ENCODE results near the gene ZNF385D.

Gene ZNF385D

DNA sequence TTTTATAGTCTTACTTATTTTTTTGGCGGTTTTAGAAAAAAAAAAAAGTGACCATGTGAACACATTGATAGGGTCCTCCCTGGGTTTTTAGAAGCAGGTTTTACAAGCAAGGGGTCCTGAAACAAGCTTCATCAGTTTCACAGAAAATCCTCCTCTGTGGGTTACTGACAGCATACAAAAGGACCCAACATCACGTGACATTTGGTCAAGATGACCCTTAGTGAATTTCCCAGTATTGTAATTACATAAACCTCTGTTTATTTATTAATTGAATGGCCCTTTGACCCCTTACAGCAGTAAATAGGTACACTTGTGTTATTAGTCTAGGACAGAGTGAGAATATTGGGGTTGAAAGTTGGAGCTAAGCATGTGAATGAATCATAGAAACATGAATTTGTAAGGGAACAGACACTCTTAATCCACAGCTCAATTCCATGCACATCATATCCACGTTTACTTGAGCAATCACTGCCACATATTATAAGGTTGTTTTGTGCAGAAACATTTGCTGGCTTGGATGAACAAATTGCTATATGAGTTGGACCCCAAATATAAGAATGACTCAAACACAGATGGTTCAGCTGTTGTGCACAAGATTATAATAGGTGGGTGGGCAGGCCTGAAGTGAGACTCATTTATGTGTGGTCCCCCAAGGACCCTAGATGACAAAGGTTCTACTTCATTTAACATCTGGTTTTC lies 137.5 kb downstream of the ZNF385D start:
- DNase-seq (ENCODE audit: low read depth, low spot score): no peak

DNA sequence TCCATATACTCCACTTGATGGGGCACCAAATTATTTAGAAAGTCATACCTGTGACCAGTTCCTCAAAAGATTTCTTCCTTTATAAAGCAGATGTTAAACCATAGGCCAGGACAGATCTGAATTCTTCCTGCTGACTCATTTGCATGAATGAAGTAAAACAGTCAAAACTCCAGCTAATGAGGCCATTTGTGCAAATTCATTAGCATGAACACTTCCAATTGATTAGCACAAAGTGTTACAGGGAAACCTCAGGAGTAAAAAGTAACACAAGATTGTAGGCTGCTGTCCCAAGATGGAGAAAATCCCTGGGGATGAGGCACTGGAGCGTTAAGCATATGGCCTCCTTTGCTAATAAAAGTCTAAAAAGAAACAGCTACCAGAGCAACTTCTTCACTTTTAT lies 149.8 kb downstream of the ZNF385D start:
- DNase-seq (ENCODE audit: low read depth, low spot score): no peak

DNA sequence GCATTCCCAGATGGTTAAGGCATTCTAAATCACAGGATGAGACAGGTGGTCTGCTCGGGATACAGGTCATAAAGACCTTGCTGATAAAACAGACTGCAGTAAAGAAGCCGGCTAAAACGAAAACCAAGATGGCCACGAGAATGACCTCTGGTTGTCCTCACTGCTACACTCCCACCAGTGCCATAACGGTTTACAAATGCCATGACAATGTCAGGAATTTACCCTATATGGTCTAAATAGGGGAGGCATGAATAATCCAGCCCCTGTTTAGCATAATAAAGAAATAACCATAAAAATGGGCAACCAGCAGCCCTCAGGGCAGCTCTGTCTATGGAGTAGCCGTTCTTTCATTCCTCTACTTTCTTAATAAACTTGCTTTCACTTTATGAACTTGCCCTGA lies 151.1 kb downstream of the ZNF385D start:
- DNase-seq (ENCODE audit: low read depth, low spot score): no peak

DNA sequence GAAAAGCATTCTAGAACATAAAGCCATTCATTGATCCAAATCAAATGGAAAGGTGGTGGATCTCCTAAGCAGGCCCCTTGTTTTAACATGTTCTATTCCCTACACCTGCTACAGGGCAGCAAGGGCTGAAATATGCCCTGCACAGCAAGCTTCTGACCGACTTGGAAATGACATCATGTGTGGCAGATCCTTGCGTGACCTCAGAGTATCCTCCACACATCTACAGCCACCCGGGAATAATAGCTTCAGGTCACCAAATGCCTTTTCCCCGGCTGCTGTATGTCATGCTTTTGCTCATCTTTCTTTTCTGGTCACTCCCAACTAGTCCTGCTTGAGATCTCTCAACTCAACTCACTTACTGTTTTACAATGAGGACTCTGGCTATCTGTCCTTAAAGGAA lies 158.2 kb downstream of the ZNF385D start:
- no peak for DNase-seq (ENCODE audit: low read depth, low spot score)

DNA sequence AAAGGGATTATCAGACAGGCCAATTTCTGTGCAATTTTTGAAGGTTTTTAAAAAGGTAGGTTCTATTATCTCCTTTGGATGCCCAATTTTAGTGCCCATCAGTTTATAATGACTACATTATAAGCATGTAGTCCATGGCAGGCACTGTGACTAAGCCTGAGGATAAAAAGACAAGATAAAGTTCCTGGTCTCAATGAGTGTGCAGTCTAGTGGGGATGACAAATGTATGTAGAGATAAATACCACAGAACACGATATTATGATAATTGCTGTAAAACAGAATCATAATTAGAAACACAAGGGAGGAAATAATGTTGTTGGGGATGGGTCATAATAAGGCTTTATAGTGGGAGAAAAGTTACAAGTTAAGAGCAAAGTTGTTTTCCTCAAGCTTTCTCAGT lies 163.1 kb downstream of the ZNF385D start:
- DNase-seq (ENCODE audit: low read depth, low spot score): no peak

DNA sequence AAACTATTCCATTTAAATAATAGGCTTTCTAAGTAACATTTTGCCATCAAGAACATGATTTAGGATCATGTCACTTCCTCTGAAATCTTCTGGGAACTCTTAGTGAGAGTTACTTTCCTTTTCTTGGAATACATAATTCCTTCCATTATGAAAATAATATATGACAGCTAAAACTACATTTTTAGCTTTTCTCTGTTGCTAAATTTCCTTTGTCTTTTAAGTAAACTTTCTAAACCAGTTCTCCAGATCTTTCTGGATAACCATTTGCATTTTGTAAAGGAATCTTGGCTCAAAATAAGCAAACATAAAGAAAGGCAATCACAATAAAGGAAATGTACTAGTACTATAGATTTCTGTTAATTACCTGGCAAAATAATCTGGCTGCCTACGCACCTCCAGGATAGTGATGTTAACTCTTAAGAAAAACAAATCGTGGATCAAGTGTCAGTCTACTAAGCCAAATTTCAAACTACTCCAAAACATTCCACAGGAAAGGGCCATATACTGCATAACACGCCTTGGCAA lies 165.7 kb downstream of the ZNF385D start:
- no peak for DNase-seq (ENCODE audit: low read depth, low spot score)

DNA sequence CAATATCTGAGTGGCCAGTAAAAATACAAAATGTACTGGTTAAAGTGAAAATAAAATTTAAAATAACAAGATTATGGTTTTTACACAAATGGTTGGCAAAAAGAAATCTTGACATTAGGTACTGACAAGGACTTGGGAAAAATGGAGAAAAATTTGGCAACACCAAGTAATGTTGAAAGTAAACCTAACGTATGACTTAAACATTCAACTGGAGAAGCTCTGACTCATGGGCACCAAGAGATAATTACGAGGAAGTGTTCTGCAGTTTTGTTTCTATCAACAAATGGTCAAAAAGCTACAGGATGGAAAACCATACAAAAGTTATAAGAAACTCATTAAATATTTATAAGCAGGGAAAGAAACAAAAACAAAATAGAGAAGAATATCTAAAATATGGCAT lies 177.7 kb downstream of the ZNF385D start:
- no peak for DNase-seq (ENCODE audit: low read depth, low spot score)

DNA sequence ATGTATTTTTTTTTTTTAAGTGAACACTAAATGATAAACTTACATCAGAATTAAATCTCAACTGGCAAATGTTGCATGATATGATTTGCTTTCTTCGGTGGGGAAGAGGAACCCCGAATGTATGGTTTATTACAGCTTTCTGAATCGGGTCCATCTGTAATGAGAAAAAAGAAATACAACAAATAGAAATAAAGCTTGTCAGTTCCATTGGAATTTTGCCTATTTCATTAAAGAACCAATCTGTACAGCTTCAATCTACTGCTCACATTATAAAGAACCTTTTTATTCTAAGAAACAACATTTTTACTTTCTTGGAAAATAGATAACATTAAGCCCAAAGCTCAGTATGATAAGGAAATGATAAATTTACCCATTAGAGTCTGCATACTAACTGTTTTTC lies 186.5 kb downstream of the ZNF385D start:
- no peak for DNase-seq (ENCODE audit: low read depth, low spot score)

DNA sequence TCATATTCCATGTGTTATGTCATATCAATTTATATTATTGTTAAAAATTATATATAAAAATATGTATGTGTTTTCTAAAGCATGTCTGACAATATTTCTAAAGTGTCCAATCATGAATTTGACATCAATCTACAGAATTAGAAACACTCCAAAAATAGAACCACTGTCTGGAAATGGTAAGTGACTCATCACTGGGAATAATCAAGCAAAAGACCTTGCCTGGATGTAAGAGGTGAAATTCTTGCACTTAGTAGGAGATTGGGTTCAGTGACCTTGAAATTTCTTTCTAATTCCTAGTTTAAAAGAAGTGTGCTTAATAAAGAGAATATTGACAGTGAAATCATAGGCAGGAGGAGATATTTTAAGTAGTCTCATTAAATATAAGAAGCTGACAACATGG lies 188.8 kb downstream of the ZNF385D start:
- DNase-seq (ENCODE audit: low read depth, low spot score): no peak

DNA sequence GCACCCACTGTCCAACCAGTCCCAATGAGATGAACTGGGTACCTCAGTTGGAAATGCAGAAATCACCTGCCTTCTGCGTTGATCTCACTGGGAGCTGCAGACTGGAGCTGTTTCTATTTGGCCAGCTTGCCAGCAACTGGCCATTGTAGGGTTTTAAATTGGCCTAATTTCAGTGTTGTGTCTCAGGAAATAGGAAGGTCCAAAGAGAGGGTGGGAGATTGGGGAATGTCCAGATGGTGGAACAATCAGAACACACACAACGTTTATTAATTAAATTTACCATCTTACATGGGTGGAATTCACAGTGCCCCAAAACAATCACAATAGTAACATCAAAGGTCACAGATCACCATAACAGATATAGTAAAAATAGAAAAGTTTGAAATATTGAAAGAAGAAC lies 189.5 kb downstream of the ZNF385D start:
- DNase-seq (ENCODE audit: low read depth, low spot score): no peak

DNA sequence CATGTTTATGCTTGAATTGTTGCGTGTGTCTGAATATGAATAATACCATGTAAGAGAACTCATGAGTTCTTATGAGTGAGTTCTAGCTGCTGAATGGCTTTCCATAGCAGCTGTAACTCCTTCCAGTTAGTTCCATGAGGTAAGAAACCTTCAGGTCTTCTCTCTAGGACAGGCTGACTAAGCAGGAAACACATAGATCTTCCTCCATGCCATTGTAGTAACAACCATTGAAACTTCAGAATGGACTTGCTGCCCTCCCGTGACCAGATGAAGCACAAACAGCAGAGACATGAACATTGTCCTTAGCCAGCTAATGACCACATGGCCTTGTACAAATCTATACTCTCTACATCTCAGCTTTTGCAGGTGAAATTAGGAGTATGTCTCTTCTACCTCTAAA lies 200.0 kb downstream of the ZNF385D start:
- DNase-seq (ENCODE audit: low read depth, low spot score): no peak

DNA sequence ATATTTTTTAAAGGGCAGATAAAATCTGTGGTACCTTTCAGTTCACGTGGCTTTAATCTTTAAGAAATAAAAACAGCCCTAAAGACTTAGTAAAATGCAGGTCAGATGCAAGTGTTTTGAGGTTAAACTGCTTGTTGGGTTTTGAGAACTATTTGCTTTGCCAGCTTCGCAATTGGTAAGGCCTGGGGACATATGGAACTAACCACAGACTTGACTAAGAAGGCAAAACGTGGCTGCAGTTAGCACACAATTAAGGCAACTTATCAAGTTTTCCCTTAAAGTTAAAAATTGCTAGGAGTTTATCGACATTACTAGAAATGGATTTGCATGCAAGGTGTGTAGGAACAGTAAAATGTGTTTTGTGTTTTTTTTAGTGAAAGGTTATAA lies 206.9 kb downstream of the ZNF385D start:
- DNase-seq (ENCODE audit: low read depth, low spot score): no peak

DNA sequence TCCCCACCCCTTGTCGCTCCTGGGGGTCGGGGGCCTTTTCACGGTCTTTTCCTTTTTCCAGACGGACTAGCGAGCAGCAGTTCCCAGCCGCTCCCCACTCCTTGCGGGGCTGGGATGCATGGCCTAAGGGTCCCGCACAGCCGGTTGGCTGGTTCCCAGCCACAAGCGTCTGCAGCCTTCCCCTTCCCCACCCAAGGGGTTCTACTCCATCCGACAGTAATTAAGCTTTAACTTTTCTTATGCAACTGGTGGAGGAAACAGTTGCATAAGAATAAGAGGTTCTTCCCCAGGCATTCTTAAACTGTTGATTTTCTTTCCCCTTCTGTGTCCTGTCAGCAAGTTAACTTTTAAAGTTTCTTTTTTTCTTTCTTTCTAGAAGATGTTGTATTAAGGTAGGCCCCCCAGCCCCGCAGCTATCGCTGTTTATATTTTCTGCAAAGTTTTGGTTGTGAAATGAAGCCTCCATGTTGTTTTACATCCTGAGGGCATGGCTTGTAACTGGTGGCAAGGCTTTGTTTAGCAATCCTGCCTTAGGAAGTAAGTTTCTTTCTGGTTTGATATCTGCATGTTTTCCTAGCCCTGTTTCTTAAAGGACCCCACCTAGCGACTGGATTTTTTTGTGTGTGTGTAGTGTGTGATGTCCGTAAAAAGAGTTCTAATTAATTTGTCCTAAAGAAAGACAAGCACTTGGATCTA lies 207.5 kb downstream of the ZNF385D start:
- DNase-seq (ENCODE audit: low read depth, low spot score): no peak

DNA sequence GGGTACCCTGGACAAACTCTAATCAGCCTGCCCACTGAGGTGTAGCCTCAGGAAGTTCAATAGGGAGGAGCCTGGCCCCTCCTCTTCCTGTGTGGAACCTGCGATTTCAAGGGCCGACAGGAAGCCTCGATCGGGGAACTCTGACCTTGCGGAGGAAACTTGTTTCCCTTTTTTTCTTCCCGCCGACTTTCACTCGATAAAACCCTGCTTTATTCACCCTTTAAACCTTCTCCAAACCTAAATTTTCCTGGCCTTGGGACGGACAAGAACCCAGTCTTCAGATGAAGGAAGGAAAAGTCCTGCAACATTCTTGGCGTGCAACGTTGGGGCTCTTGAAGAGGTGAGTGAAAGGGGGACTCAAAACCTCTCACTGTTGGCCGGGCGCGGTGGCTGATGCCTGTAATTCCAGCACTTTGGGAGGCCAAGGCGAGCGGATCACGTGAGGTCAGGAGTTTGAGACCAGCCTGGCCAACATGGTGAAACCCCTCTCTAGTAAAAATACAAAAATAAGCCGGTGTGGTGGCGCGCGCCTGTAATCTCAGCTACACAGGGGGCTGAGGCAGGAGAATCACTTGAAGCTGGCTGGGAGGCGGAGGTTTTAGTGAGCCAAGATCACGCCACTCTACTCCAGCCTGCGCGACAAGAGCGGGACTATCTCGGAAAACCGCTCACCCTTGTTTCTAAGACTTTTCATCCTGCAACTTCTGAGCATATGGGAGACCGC lies 208.2 kb downstream of the ZNF385D start:
- DNase-seq (ENCODE audit: low read depth, low spot score): no peak

DNA sequence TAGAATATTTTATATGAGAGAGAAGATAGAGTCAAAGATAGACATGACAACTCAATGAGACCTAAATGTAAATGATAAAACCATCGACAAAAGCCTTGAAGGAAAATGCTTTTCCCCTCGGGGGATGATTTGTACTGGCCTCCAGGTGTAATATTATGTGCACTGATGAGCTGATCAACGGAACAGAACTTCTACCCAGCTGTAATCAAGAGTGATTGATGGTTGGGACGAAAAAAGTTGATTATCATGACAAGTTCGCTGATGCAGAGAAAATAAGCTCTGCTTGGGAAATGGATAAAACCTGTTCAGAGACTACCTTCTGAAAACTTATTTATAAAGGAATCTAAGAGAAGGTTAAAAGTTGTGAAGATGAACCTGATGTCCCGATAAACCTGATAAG lies 210.7 kb downstream of the ZNF385D start:
- DNase-seq (ENCODE audit: low read depth, low spot score): no peak

DNA sequence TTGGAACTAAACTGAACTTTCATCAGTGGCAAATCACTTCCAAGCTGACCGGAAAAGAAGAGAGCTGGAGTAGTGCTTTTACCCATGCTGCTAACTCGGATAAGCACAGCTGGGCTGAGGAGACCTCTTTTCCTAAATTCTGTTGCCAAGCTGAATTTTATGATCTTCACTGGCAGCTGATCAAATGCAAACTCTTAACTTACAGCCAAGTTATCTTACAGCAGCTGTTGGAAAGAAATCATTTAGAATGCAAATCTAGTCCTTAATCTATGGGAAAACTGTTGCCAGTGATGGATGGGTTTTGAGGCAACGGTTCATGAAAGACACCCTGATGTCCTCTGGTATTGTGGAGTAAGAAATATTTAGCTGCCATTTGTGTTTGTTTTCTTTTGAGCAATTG lies 216.5 kb downstream of the ZNF385D start:
- no peak for DNase-seq (ENCODE audit: low read depth, low spot score)

DNA sequence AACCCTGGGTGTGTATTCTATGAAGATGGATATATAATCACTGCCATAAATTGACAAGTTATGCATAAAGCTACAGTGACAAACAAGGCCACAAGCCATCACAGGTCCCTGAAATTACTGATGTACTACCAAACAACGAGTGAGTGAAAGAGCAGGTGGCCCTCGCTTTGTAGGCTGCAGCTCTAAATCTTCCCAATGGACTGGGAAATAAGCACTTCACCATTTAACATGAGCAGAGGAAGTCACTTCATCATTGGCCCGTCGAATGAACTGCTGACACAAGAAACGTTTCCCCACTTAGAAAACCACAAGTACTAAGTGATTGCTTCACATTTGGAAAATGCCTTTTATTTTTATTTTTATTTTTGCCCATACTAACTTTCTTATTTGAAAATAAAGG lies 218.0 kb downstream of the ZNF385D start:
- no peak for DNase-seq (ENCODE audit: low read depth, low spot score)

DNA sequence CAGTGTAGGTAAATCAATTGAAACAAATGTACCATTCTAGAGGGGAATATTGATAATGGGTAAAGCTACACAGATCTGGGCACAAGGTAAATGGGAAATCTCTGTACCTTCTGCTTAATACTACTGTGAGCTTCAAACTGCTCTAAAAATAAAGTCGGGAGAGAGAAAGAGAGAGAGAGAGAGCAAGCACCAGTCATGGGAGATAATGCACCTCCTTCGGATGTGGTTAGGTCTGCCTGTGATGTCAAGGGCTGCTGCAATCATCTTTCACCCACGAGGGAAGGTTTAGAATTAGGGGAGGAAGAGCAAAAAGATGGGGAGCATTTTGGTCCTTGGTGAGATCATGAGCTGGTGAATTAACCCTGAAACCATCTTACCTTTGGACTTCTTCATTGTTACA lies 219.1 kb downstream of the ZNF385D start:
- DNase-seq (ENCODE audit: low read depth, low spot score): no peak

DNA sequence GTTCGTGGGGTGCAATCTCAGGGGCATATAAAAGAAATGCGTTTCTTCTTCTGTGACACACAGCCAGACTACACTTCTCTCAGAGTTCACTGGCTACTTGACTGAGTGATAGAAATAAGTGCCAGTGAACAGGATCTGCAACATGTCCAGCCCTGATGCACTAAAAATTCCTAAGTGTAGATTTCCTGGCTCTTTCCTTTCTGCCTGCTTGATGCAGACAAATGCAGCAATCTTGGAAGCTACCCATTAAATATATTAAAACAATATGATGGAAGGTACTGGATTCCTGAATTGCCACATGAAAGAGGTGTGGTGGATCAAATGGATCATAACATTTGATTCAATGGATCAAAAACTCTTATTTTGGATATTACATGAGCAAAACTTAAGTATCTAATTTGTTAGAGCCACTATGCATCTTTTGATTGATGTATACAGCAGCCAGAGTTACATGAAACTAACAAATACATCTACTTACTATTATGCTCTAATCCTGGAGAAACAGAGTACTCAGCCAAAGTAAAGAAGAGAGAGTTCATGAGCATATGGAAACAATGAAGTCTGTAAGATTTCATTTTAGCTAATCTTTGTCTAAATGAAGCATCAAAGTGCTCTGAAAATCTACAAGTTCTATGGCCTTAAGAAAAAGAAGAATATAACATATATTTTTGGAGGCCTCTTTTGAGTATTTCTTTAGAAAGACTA lies 222.6 kb downstream of the ZNF385D start:
- DNase-seq (ENCODE audit: low read depth, low spot score): no peak

DNA sequence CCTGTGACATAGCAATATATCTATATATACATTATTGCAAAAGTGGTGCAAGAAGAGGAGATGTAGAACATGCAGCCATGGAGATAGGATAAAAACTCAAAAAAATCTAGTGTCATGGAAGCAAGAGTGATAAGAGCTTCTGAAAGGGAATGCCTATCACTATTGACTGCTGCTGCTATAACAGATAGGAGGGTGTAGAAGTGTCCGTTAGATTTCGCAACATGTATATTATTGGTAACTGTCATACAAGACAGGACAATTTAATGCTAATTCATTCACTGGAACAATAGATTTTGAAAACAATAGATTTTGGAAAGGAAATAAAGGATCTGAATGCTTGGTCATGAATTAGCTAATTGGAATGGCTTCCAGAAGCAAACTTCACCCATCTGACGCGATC lies 224.5 kb downstream of the ZNF385D start:
- no peak for DNase-seq (ENCODE audit: low read depth, low spot score)

DNA sequence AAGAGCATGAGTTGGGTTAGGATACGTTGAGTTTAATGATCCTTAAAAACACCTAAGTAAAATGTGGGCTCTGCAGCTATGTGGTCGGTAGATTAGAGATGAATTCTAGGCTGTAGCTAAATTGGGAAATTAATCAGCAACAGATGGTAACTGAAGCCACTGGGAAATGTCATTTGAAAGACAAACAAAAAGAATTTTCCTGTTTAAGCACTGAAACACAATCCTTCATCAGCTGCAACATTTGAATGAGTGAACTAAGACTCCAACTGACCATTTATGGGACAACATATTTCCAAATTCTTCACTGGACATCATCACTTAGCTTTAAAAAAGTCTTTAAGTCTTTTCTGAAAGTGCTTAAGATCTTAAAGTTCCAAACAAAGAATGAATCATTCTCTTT lies 226.9 kb downstream of the ZNF385D start:
- DNase-seq (ENCODE audit: low read depth, low spot score): no peak

Measured in activated CD4-positive, CD25-positive, alpha-beta regulatory T cell treated with anti-CD3 and anti-CD28 coated beads, Interleukin-2, amount 50 U/mL, for 16 hours (primary cell).